ENCODE measurements around the gene HACL1. TPM values are rescaled to one million over a fixed set of nuclear protein-coding genes. Genes with fewer than 3 reads are reported as not detected.

HACL1 gene
- total RNA-seq, 4 donors from 2014 or later, result 22.5 to 50.1 (median 33.0) TPM

DNA sequence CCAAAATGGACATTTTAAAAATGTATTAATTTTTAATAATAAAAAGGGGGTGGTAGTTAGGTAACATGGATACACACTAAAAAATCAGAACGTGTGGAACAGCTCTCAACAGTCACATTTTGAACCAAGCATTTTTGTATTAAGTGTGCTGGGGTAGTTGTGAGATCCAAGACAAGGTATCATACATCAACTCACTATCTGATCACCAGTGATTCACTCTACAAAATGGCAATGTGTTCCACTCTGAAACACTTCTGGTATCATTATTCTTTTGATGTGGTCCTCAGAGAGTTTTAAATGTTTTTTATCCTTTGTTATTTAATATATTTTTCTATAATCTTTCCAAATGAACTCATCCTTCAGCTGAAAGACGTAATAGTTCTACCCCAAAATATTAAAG is 5.4 kb downstream of the HACL1 start:
- H3K9me3 ChIP-seq, result no peaks in the 10 kb centered on the region
- H3K27ac ChIP-seq, result no peak overlapping the region

DNA sequence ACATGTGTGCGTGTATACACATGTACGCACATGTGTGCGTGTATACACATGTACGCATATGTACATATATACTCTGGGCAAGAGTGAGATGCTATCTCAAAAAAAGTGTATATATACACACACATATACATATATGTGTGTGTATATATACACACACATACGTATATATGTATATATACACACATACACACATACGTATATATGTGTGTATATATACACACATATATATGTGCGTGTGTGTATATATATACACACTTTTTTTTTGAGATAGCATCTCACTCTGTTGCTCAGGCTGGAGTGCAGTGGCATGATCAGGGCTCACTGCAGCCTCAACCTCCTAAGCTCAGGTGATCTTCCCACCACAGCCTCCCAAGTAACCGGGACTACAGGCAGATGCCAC is 8.4 kb downstream of the HACL1 start:
- H3K4me1 ChIP-seq, result no peaks in the 10 kb centered on the region
- TF ChIP-seq, protein P1, sequence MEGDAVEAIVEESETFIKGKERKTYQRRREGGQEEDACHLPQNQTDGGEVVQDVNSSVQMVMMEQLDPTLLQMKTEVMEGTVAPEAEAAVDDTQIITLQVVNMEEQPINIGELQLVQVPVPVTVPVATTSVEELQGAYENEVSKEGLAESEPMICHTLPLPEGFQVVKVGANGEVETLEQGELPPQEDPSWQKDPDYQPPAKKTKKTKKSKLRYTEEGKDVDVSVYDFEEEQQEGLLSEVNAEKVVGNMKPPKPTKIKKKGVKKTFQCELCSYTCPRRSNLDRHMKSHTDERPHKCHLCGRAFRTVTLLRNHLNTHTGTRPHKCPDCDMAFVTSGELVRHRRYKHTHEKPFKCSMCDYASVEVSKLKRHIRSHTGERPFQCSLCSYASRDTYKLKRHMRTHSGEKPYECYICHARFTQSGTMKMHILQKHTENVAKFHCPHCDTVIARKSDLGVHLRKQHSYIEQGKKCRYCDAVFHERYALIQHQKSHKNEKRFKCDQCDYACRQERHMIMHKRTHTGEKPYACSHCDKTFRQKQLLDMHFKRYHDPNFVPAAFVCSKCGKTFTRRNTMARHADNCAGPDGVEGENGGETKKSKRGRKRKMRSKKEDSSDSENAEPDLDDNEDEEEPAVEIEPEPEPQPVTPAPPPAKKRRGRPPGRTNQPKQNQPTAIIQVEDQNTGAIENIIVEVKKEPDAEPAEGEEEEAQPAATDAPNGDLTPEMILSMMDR (IDR thresholded peaks at IDR 0.05), result no peak
- TF ChIP-seq POLR2A (IDR thresholded peaks at IDR 0.05), result no peak
- H3K4me3 ChIP-seq, result no peak overlapping the region
- H3K36me3 ChIP-seq, result peaks cover 0 to 66% (median 0%) of the 10 kb centered on the region in 3 donors
- DNase-seq, result no peak
- no peak overlapping the region for H3K27ac ChIP-seq
- H3K27me3 ChIP-seq, result no peaks in the 10 kb centered on the region
- no peaks in the 10 kb centered on the region for H3K9me3 ChIP-seq

More for the DNA sequence above, 5.4 kb downstream of the HACL1 start:
- Histone ChIP-seq H3K4me1 (peaks cover 0 to 13% (median 4%) of the 10 kb centered on the region in 4 donors), H3K4me3 (no peak overlapping the region), H3K36me3 (peaks cover 0 to 59% (median 0%) of the 10 kb centered on the region in 3 donors), H3K27me3 (no peaks in the 10 kb centered on the region)
- no peak for DNase-seq
- TF ChIP-seq, protein P1 (IDR thresholded peaks at IDR 0.05), result no peak
- no peak for TF ChIP-seq POLR2A (IDR thresholded peaks at IDR 0.05)

DNA sequence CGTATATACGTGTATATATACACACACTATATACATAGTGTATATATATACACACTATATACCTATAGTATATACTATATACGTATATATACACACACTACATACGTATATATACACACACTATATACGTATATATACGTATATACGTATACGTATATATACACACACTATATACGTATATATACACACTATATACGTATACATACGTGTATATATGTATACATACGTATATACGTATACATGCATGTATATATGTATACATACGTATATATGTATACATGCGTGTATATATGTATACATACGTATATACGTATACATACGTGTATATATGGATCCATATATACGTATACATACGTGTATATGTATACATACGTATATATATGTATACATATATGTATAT is 9.4 kb downstream of the HACL1 start:
- H3K27me3 ChIP-seq, result no peaks in the 10 kb centered on the region
- TF ChIP-seq, protein P1 (IDR thresholded peaks at IDR 0.05), result no peak
- TF ChIP-seq POLR2A (IDR thresholded peaks at IDR 0.05), result no peak
- no peak for DNase-seq
- no peaks in the 10 kb centered on the region for H3K9me3 ChIP-seq
- H3K4me1 ChIP-seq, result no peaks in the 10 kb centered on the region
- peaks cover 0 to 60% (median 0%) of the 10 kb centered on the region in 3 donors for H3K36me3 ChIP-seq
- no peak overlapping the region for H3K27ac ChIP-seq
- no peak overlapping the region for H3K4me3 ChIP-seq

DNA sequence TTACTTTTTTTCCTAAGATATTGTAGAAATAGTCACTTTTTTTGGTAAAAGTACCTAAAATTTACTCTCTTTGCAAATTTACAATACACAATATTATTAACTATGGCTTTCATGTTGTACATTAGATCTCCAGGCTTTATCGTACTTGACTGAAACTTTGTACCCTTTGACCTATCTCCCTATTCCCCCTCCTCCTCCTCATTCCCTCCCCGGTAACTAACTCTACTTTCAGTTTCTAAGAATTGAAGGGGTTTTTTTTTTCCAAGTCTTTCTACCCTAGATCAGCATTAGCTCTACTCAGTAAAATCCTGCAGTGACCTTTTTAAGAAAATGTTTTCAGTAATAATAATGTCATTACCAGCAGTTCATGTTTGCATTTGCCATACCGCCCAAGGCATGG is 10.1 kb downstream of the HACL1 start:
- no peak for TF ChIP-seq POLR2A (IDR thresholded peaks at IDR 0.05)
- TF ChIP-seq, protein P1 (IDR thresholded peaks at IDR 0.05), result no peak
- no peaks in the 10 kb centered on the region for H3K9me3 ChIP-seq
- DNase-seq, result no peak
- no peak overlapping the region for H3K4me3 ChIP-seq
- H3K27ac ChIP-seq, result no peak overlapping the region
- H3K4me1 ChIP-seq, result no peaks in the 10 kb centered on the region
- H3K27me3 ChIP-seq, result no peaks in the 10 kb centered on the region
- H3K36me3 ChIP-seq, result peaks cover 0 to 60% (median 0%) of the 10 kb centered on the region in 3 donors

DNA sequence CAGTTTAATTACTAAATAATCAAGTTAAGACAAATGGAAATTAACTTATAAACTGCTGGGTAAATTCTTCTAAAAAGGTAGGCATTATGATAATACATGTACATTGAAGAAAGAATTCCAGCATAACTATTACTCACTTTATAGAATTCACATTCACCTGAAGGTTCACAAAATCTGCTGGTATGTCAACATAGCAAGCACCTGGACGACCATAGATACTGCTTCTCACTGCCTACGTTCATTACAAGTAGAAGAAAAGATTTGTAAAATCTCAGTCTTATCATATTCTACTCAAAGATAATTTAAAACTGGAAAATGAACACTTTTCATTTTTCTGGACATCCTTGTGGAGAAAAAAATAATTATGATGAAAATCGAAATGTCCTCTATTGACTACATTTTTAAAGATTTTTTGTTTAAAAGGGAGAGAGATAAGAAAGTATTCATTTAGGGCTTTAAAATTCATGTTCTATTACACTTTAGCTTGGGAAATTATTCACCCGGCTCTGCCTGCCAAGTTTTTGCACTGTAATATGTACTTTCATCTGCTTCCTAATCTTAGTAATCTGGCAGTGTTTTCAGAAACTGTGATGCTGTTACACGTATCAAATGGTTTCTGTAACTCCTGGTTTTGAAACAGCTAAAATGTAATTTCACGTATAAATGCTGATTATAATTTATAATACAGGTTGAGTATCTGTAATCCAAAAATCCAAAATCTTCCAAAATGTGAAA is 16.1 kb downstream of the HACL1 start:
- DNase-seq, result no peak
- Histone ChIP-seq H3K27ac (no peak overlapping the region), H3K9me3 (no peaks in the 10 kb centered on the region), H3K4me1 (no peaks in the 10 kb centered on the region), H3K4me3 (no peak overlapping the region), H3K27me3 (no peaks in the 10 kb centered on the region), H3K36me3 (peaks cover 0 to 84% (median 0%) of the 10 kb centered on the region in 3 donors)
- TF ChIP-seq, protein P1 (IDR thresholded peaks at IDR 0.05), result no peak
- TF ChIP-seq POLR2A (IDR thresholded peaks at IDR 0.05), result no peak
